ENCODE measurements around the gene CCSAP. TPM values are rescaled to one million over a fixed set of nuclear protein-coding genes. Genes with fewer than 3 reads are reported as not detected.
A peak's percentile ranks its signal among the peaks of the same experiment; 100 is the strongest.

Gene CCSAP
- total and polyA plus RNA-seq, 2 of the 13 experiments (the other 11 are each of a cell fraction or from before 2014, with no cell fraction given) = 3.7 to 9.0 TPM

DNA sequence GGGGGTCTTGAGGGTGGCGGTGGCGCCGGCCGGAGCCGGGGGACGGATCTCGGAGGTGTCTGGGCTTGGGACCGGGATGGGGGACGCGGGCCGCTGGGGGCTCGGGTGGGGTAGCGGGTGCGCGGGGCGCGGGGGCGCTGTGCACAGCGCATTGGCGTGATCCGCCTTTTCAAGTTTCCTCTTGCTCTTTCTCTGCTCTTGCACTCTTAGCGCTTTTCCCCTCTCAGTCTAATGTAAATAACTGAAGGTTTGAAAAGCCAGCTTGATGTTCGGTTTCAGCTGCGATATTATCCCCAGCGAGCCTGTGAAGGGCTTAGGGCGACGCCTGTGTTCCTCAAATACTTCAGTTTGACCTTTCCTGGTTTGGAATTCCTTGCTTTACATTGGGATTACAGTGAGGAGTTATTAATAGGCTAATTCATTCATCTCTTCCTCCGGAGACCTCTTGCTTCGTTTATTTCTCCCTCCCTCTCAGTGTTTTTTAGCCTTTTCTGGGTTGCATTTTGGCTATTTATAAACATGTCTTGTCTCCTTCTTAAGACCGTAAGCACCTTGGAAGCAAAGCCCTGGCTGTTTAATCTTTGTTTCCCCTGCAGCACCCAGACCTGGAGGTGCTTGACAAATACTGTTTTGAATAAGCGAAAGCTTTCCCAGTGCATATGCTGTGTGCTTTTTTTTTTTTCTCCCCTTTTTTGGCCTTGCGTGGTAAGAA, 71.2 kb downstream of the CCSAP start (continued):
- TF ChIP-seq, protein P1, sequence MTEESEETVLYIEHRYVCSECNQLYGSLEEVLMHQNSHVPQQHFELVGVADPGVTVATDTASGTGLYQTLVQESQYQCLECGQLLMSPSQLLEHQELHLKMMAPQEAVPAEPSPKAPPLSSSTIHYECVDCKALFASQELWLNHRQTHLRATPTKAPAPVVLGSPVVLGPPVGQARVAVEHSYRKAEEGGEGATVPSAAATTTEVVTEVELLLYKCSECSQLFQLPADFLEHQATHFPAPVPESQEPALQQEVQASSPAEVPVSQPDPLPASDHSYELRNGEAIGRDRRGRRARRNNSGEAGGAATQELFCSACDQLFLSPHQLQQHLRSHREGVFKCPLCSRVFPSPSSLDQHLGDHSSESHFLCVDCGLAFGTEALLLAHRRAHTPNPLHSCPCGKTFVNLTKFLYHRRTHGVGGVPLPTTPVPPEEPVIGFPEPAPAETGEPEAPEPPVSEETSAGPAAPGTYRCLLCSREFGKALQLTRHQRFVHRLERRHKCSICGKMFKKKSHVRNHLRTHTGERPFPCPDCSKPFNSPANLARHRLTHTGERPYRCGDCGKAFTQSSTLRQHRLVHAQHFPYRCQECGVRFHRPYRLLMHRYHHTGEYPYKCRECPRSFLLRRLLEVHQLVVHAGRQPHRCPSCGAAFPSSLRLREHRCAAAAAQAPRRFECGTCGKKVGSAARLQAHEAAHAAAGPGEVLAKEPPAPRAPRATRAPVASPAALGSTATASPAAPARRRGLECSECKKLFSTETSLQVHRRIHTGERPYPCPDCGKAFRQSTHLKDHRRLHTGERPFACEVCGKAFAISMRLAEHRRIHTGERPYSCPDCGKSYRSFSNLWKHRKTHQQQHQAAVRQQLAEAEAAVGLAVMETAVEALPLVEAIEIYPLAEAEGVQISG (CRISPR knock-in tag; IDR thresholded peaks at IDR 0.05) = no peak
- TF ChIP-seq, protein P2, sequence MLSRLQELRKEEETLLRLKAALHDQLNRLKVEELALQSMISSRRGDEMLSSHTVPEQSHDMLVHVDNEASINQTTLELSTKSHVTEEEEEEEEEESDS (CRISPR knock-in tag; IDR thresholded peaks at IDR 0.05; ENCODE audit: borderline replicate concordance) = no peak
- TF ChIP-seq, protein P3, sequence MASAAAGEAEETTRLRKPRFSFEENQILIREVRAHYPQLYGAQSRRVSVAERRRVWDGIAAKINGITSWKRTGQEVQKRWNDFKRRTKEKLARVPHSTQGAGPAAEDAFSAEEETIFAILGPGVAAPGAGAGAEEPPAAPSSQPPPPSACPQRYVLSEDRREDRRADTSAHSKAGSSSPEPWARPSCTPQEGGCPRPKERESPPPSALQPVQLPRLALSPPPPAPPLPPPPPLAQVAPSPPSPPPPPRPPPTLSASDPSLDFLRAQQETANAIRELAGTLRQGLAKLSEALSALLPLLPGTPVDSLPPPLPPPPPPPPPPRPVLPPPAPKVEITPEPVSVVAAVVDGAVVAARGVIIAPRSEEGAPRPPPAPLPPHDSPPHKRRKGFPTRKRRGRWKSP (CRISPR knock-in tag; IDR thresholded peaks at IDR 0.05) = peak; percentile 27; the same call in 1 of the 2 replicates
- no peak for TF ChIP-seq FOSL1 (CRISPR knock-in tag; IDR thresholded peaks at IDR 0.05; ENCODE audit: borderline replicate concordance)
- TF ChIP-seq NFYB (CRISPR knock-in tag; IDR thresholded peaks at IDR 0.05) = no peak
- no peak for TF ChIP-seq ZNF224 (CRISPR knock-in tag; IDR thresholded peaks at IDR 0.05)
- TF ChIP-seq NR2F2 (IDR thresholded peaks at IDR 0.05; ENCODE audit: borderline replicate concordance, low read depth) = peak; percentile 25; the same call in 1 of the 2 replicates
- no peak for TF ChIP-seq SNAI1 (CRISPR knock-in tag; IDR thresholded peaks at IDR 0.05; ENCODE audit: borderline replicate concordance)
- TF ChIP-seq ZNF709 (CRISPR knock-in tag; IDR thresholded peaks at IDR 0.05) = no peak
- TF ChIP-seq SMC3 (IDR thresholded peaks at IDR 0.05; ENCODE audit: low read length) = peak; percentile 6; the same call in 1 of the 2 replicates
- TF ChIP-seq, protein P4, sequence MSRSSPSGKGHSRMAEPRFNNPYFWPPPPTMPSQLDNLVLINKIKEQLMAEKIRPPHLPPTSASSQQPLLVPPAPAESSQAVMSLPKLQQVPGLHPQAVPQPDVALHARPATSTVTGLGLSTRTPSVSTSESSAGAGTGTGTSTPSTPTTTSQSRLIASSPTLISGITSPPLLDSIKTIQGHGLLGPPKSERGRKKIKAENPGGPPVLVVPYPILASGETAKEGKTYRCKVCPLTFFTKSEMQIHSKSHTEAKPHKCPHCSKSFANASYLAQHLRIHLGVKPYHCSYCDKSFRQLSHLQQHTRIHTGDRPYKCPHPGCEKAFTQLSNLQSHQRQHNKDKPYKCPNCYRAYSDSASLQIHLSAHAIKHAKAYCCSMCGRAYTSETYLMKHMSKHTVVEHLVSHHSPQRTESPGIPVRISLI (CRISPR knock-in tag; IDR thresholded peaks at IDR 0.05; ENCODE audit: borderline replicate concordance) = 0 out of 2 replicates have a peak, but pooled peaks have one; percentile 30
- no peak for TF ChIP-seq KAT8 (CRISPR knock-in tag; IDR thresholded peaks at IDR 0.05)
- no peak for TF ChIP-seq ZNF552 (CRISPR knock-in tag; IDR thresholded peaks at IDR 0.05; ENCODE audit: borderline replicate concordance)
- TF ChIP-seq FOXA1 (IDR thresholded peaks at IDR 0.05) = no peak
- TF ChIP-seq FOXA1 (CRISPR knock-in tag; IDR thresholded peaks at IDR 0.05) = 0 out of 2 replicates have a peak, but pooled peaks have one; percentile 26
- TF ChIP-seq CCDC6 (CRISPR knock-in tag; IDR thresholded peaks at IDR 0.05) = peak; percentile 48; the same call in 1 of the 2 replicates
- TF ChIP-seq ZNF558 (CRISPR knock-in tag; IDR thresholded peaks at IDR 0.05; ENCODE audit: borderline replicate concordance) = 0 out of 2 replicates have a peak, but pooled peaks have one; percentile 21
- TF ChIP-seq KDM5A (IDR thresholded peaks at IDR 0.05; ENCODE audit: borderline replicate concordance, low read length) = 0 out of 2 replicates have a peak, but pooled peaks have one; percentile 52
- TF ChIP-seq MXI1 (IDR thresholded peaks at IDR 0.05; ENCODE audit: borderline replicate concordance, low read depth, low read length) = peak; percentile 2; the same call in 1 of the 3 replicates
- TF ChIP-seq HOXA7 (CRISPR knock-in tag; IDR thresholded peaks at IDR 0.05) = no peak
- no peak for TF ChIP-seq MEIS1 (CRISPR knock-in tag; IDR thresholded peaks at IDR 0.05; ENCODE audit: borderline replicate concordance)
- TF ChIP-seq PLRG1 (conservative IDR thresholded peaks at IDR 0.05) = no peak
- TF ChIP-seq, protein P5, sequence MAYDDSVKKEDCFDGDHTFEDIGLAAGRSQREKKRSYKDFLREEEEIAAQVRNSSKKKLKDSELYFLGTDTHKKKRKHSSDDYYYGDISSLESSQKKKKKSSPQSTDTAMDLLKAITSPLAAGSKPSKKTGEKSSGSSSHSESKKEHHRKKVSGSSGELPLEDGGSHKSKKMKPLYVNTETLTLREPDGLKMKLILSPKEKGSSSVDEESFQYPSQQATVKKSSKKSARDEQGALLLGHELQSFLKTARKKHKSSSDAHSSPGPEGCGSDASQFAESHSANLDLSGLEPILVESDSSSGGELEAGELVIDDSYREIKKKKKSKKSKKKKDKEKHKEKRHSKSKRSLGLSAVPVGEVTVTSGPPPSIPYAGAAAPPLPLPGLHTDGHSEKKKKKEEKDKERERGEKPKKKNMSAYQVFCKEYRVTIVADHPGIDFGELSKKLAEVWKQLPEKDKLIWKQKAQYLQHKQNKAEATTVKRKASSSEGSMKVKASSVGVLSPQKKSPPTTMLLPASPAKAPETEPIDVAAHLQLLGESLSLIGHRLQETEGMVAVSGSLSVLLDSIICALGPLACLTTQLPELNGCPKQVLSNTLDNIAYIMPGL (CRISPR knock-in tag; IDR thresholded peaks at IDR 0.05; ENCODE audit: borderline replicate concordance in 1 of 2, low read depth in 1 of 2) = peak in 1 of 2 experiments; percentile 27; a peak in 1 of 4 replicates
